Common myeloid progenitor, CD34-positive (primary cell): ENCODE measurements around the gene TBC1D7.

ENCODE experiments used
- CTCF ChIA-PET: fragments of 350-600 bp; sonication (Branson Sonifier 250); formaldehyde crosslinking; loops from one replicate; lab custom pipeline; 2021; ENCODE audit warnings: antibody characterized with exemption; lab: Charles Lee
- POLR2A ChIA-PET: fragments of 350-600 bp; sonication (Branson Sonifier 250); formaldehyde crosslinking; loops from one replicate; lab custom pipeline; 2021; ENCODE audit warnings: antibody characterized with exemption; lab: Charles Lee
- DNase-seq, 3 donors: peaks; one replicate each; pipeline versions ENCODE4 v3.0.0 to v3.0.0-alpha.2; 2013
- H3K27ac ChIP-seq, 2 experiments: 1 replicate in 1 of 2; 2 replicates in 1 of 2; pipeline ENCODE4 v1.7.0; 2013; ENCODE audit warnings: inconsistent platforms in 2 of 2, low read length in 2 of 2, mild to moderate bottlenecking in 2 of 2, low read depth in 1 of 2, moderate library complexity in 1 of 2; ENCODE audit not compliant: severe bottlenecking in 2 of 2, insufficient read depth in 1 of 2, poor library complexity in 1 of 2
- H3K27me3 ChIP-seq, 5 experiments: replicated peaks in 2 of 5; 1 replicate in 3 of 5; 2 replicates in 2 of 5; pipeline versions ENCODE4 v1.6.1 to v1.7.0; 2013; ENCODE audit warnings: low read length in 4 of 5, mild to moderate bottlenecking in 2 of 5, moderate library complexity in 2 of 5, inconsistent platforms in 1 of 5; ENCODE audit not compliant: insufficient read depth in 5 of 5, control insufficient read depth in 4 of 5
- H3K36me3 ChIP-seq, 4 experiments: 1 replicate in 2 of 4; 2 replicates in 2 of 4; pipeline versions ENCODE4 v1.6.1 to v1.7.0; 2013; ENCODE audit warnings: low read length in 3 of 4, control low read depth in 1 of 4, mild to moderate bottlenecking in 1 of 4; ENCODE audit not compliant: control insufficient read depth in 4 of 4, insufficient read depth in 4 of 4
- H3K4me1 ChIP-seq, 4 experiments: 1 replicate in 3 of 4; 2 replicates in 1 of 4; pipeline versions ENCODE4 v1.6.1 to v1.7.1; 2013; ENCODE audit warnings: low read length in 3 of 4, mild to moderate bottlenecking in 3 of 4, control low read depth in 1 of 4, inconsistent platforms in 1 of 4, moderate library complexity in 1 of 4; ENCODE audit not compliant: control insufficient read depth in 4 of 4, insufficient read depth in 4 of 4; ENCODE audit errors: control extremely low read depth in 1 of 4
- H3K4me3 ChIP-seq, 7 experiments: 1 replicate in 4 of 7; 2 replicates in 3 of 7; pipeline versions ENCODE4 v1.5.1 to v1.7.0; 2013; ENCODE audit warnings: mild to moderate bottlenecking in 7 of 7, low read length in 6 of 7, moderate library complexity in 6 of 7, inconsistent platforms in 2 of 7, low read depth in 2 of 7, control low read depth in 1 of 7; ENCODE audit not compliant: insufficient read depth in 4 of 7, control insufficient read depth in 1 of 7; ENCODE audit errors: extremely low read depth in 1 of 7
- H3K9me3 ChIP-seq, 5 experiments: 1 replicate in 4 of 5; 2 replicates in 1 of 5; pipeline versions ENCODE4 v1.6.1 to v1.7.1; 2013; ENCODE audit warnings: low read length in 4 of 5, mild to moderate bottlenecking in 2 of 5, inconsistent platforms in 1 of 5, low read depth in 1 of 5, moderate library complexity in 1 of 5; ENCODE audit not compliant: control insufficient read depth in 4 of 5, insufficient read depth in 2 of 5; ENCODE audit errors: control extremely low read depth in 1 of 5
- WGBS: methylation state at CpG from one replicate; pipeline ENCODE4 v1.1.5; 2013; ENCODE audit not compliant: insufficient coverage; 5-methylcytosine and 5-hydroxymethylcytosine counted together

Gene TBC1D7

DNA sequence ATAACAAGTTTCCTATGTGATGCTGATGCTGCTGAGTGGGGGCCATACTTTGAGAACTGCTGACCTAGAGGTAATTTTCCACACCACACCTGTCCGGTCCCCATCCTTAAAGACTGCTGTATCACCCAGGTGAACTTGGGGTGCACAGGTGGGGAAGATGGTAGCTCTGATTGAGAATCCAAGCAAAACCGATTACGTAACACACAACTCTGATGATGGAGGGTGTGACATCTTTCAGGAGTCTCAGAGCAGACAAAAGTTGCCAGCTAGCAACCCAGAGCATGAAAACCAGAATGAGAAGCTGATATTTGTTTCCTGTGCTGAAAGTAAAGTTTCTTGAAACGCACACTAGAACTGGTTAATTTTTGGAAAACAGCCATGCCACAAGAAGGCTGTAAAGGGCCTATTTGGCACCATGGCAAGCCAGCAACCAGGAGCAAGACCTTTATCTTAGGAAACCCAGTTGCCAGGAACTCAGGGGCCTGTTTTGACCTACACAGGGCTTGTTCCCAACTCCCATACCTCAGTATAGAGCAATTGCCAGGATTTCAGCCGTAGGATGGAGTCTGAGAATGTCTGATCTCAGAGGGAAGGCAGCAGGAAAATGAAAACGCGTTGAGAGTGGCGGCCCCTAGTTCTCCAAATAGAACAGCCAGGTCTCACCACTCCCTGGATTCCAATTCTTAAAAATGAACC, 21.6 kb upstream of the TBC1D7 start:
- no peaks in the 10 kb centered on the region for H3K9me3 ChIP-seq
- no peak for DNase-seq
- WGBS: 69% methylated on average over 7 of the region's 8 CpGs
- ChIA-PET CTCF (interaction anchor here (0.9 kb wide), 1 partner anchor 10 kb away, joined by 3 read pairs; no protein-coding TSS in a partner anchor), POLR2A (no interaction called here)
- no peak overlapping the region for H3K4me3 ChIP-seq
- peaks cover 5 to 23% (median 16%) of the 10 kb centered on the region in 4 experiments for H3K4me1 ChIP-seq
- no peaks in the 10 kb centered on the region for H3K36me3 ChIP-seq
- H3K27me3 ChIP-seq: no peaks in the 10 kb centered on the region
- H3K27ac ChIP-seq: no peak overlapping the region

- no peak overlapping the region for H3K4me3 ChIP-seq
- no peak for DNase-seq
- no peaks in the 10 kb centered on the region for H3K27me3 ChIP-seq
- H3K36me3 ChIP-seq: no peaks in the 10 kb centered on the region
- ChIA-PET POLR2A (no interaction called here), CTCF (interaction anchor here (0.6 to 2.8 kb wide), 4 partner anchors 11 to 100 kb away, joined by 4 to 11 read pairs (median 5); no protein-coding TSS in a partner anchor)
- no peak overlapping the region for H3K27ac ChIP-seq
- peaks cover 0 to 8% (median 2%) of the 10 kb centered on the region in 4 experiments for H3K4me1 ChIP-seq
- H3K9me3 ChIP-seq: no peaks in the 10 kb centered on the region
- 96% methylated on average over 5 of the region's 8 CpGs for WGBS
These were observed 20.2 kb upstream of the TBC1D7 start for GRCh38 chr6:13348334-13349113.

- DNase-seq: no peak
- no peak overlapping the region for H3K4me3 ChIP-seq
- peaks cover 0 to 7% (median 0%) of the 10 kb centered on the region in 4 experiments for H3K4me1 ChIP-seq
- no peaks in the 10 kb centered on the region for H3K27me3 ChIP-seq
- no peaks in the 10 kb centered on the region for H3K36me3 ChIP-seq
- H3K9me3 ChIP-seq: peaks cover 0 to 8% (median 0%) of the 10 kb centered on the region in 5 experiments
- 100% methylated on average over 1 of the region's 5 CpGs for WGBS
- no peak overlapping the region for H3K27ac ChIP-seq
- POLR2A ChIA-PET: no interaction called here
- CTCF ChIA-PET: interaction anchor here (1.3 to 2.8 kb wide), 2 partner anchors 9 to 13 kb away, joined by 3 to 11 read pairs; no protein-coding TSS in a partner anchor
These were observed 17.9 kb upstream of the TBC1D7 start for GRCh38 chr6:13346245-13346644.

DNA sequence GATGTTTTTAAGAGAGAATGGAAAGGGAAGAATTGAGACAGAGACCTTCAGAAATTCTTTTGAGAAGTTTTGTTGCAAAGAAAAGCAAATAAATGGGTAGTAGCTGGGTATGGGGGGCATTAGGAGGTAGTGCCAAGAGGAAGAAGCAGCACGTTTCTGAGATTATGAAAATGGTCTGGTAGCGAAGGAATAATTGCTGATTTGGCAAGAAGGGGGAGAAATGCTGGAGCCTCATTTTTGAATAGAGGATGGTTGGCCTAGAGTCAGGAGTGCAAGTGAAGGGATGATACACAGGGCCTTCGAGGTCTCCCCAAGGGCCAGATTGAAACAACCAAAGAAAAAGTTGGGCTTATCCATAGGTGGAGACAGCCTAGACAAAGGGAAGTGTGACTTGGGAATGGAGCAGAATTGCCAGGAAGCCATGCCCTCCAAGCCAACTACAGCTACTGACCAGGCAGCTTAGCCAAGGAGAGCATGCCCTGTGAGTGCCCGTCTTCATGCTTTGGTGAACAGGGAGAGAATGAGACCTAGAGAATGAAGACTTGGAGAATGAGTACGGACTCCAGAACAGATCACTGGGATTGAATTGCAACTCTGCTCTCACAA, 14.2 kb upstream of the TBC1D7 start:
- 95% methylated on average over 3 of the region's 5 CpGs for WGBS
- CTCF ChIA-PET: interaction anchor here (1.5 kb wide), 1 partner anchor 12 kb away, joined by 3 read pairs; no protein-coding TSS in a partner anchor
- peaks cover 2 to 16% (median 10%) of the 10 kb centered on the region in 4 experiments for H3K4me1 ChIP-seq
- H3K36me3 ChIP-seq: no peaks in the 10 kb centered on the region
- no peak overlapping the region for H3K27ac ChIP-seq
- no peak overlapping the region for H3K4me3 ChIP-seq
- POLR2A ChIA-PET: no interaction called here
- H3K27me3 ChIP-seq: no peaks in the 10 kb centered on the region
- DNase-seq: no peak
- peaks cover 0 to 9% (median 0%) of the 10 kb centered on the region in 5 experiments for H3K9me3 ChIP-seq

DNA sequence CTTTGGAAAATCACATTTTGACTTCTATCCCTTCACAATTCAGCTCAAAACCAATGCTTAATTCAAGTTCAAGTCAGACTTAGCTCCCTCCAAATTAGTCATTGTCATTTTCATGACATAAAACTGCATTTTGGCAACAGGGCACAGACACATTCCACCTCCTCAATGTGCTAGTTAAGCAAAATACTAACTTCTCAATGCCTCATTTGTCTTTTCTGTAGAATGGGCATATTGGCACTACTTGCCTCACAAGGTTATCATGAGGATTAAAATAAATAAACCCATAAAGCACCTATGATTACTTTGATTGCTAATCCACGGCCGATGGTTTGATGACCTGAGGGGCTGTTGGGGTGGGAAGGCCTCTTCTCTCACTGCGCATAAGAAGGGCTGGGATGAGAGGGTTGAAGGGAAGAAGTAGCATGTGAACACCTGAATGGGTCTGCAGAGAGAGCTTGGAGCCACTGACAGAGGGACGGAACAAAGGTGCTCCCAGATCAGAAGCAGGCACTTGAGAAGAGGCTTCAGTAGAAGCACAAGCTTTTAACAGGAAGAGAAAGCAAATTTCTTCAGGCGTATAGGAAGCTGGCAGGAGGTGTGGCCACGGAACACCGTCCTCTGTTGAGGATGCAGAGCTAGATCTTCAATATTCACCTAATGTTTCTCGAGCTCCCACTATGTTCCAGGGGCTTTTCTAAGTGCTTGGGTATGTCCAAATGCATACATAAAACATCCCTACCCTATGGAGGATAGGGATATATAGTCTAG, 11.7 kb upstream of the TBC1D7 start:
- peaks cover 0 to 9% (median 0%) of the 10 kb centered on the region in 5 experiments for H3K9me3 ChIP-seq
- peaks cover 3 to 26% (median 14%) of the 10 kb centered on the region in 4 experiments for H3K4me1 ChIP-seq
- H3K27ac ChIP-seq: no peak overlapping the region
- peak overlapping the region in 1 of 7 experiments; percentile 12 for H3K4me3 ChIP-seq
- H3K36me3 ChIP-seq: no peaks in the 10 kb centered on the region
- CTCF ChIA-PET: interaction anchor here (1.0 to 3.6 kb wide), 7 partner anchors 10 to 197 kb away, joined by 3 to 15 read pairs (median 5); no protein-coding TSS in a partner anchor
- DNase-seq: peak in 1 of 3 donors; percentile 41
- H3K27me3 ChIP-seq: no peaks in the 10 kb centered on the region
- POLR2A ChIA-PET: interaction anchor here (0.7 kb wide), 1 partner anchor 12 kb away, joined by 3 read pairs; the partner anchor contains the start of gene TBC1D7
- 58% methylated on average over 6 of the region's 8 CpGs for WGBS

GRCh38 chr6:13338038-13338437, 9.7 kb upstream of the TBC1D7 start:
- DNase-seq: peak; percentile 50 to 84 (median 78)
- ChIA-PET CTCF (interaction anchor here (0.7 to 3.6 kb wide), 13 partner anchors 9 to 277 kb away, joined by 3 to 15 read pairs (median 4); partner anchors contain the start of genes NOL7 and SIRT5), POLR2A (interaction anchor here (1.0 kb wide), 1 partner anchor 150 kb away, joined by 3 read pairs; no protein-coding TSS in a partner anchor)
- Histone ChIP-seq H3K27me3 (no peaks in the 10 kb centered on the region), H3K27ac (no peak overlapping the region), H3K4me3 (peak overlapping the region in 3 of 7 experiments; percentile 15 to 58 (median 25)), H3K4me1 (peaks cover 8 to 31% (median 20%) of the 10 kb centered on the region in 4 experiments), H3K9me3 (peaks cover 0 to 9% (median 0%) of the 10 kb centered on the region in 5 experiments), H3K36me3 (no peaks in the 10 kb centered on the region)
- no CpG with 5 or more reads among the region's 5 CpGs for WGBS
